Kidney (tissue), 14 donors: ENCODE data around the gene WDR26. TPM values are rescaled to one million over a fixed set of nuclear protein-coding genes. Genes with fewer than 3 reads are reported as not detected.
A peak's percentile ranks its signal among the peaks of the same experiment; 100 is the strongest.
"Not testable (repeated sequence)": the region's sequence is repeated elsewhere in the genome, so short reads cannot be mapped to it uniquely, and the experiment has no call there.

ENCODE experiments used
- DNase-seq, 5 donors: peaks; one replicate each; pipeline ENCODE4 v3.0.0-alpha.2; 2013 to 2020
- FAIRE-seq: peaks from 2 replicates; lab custom pipeline; 2012; peaks lifted over from hg19 to GRCh38; lab: Jason Lieb, UNC
- H3K27ac ChIP-seq, 2 donors: one replicate each; pipeline ENCODE4 v1.7.0; 2013; ENCODE audit warnings: low read depth in 2 of 2, low read length in 2 of 2, inconsistent platforms in 1 of 2
- H3K27me3 ChIP-seq: one replicate; pipeline ENCODE4 v1.7.1; 2013; ENCODE audit warnings: low read length, inconsistent platforms; ENCODE audit not compliant: control insufficient read depth, insufficient read depth
- H3K36me3 ChIP-seq, 3 donors: one replicate each; pipeline versions ENCODE4 v1.7.0 to v1.7.1; 2013; ENCODE audit warnings: low read length in 3 of 3, control low read depth in 1 of 3, inconsistent platforms in 1 of 3; ENCODE audit not compliant: insufficient read depth in 3 of 3, control insufficient read depth in 2 of 3
- H3K4me1 ChIP-seq, 3 donors: one replicate each; pipeline versions ENCODE4 v1.7.0 to v1.7.1; 2013; ENCODE audit warnings: low read length in 3 of 3, inconsistent platforms in 1 of 3, low read depth in 1 of 3; ENCODE audit not compliant: control insufficient read depth in 2 of 3, insufficient read depth in 2 of 3
- H3K4me3 ChIP-seq, 3 donors: one replicate each; pipeline versions ENCODE4 v1.7.0 to v1.8.1; 2013; ENCODE audit warnings: low read length in 3 of 3, control low read depth in 1 of 3, inconsistent platforms in 1 of 3
- H3K9ac ChIP-seq, 3 donors: one replicate each; pipeline versions ENCODE4 v1.7.0 to v1.7.1; 2013; ENCODE audit warnings: low read length in 3 of 3, control low read depth in 1 of 3, inconsistent platforms in 1 of 3
- H3K9me3 ChIP-seq, 3 donors: one replicate each; pipeline versions ENCODE4 v1.7.0 to v1.7.1; 2013; ENCODE audit warnings: low read length in 3 of 3, control low read depth in 1 of 3, inconsistent platforms in 1 of 3; ENCODE audit not compliant: control insufficient read depth in 2 of 3, insufficient read depth in 1 of 3
- intact Hi-C: fragments of 100-400 bp; cut with DNase I; formaldehyde crosslinking; loops from one replicate; pipeline ENCODE4 v1.11.1; 2022
- polyA plus RNA-seq: library from polyadenylated mRNA; stranded (reverse); fragments of 350-450 nt; fragmentation: Illumina TruSeq; extraction: RNeasy Lipid Tissue Mini Kit (QIAGEN cat#74804); gene quantifications from one replicate; pipeline ENCODE4 v1.2.3, GENCODE V29; 2014; ENCODE audit warnings: low read depth, low replicate concordance; ENCODE audit not compliant: insufficient read depth
- total RNA-seq: library from RNA; stranded (reverse); fragmentation: NEBNext Ultra II Directional; extraction: Animal tissue kit (Norgen Biotek cat#: 25700); gene quantifications from one replicate; pipeline ENCODE4 v1.2.1, GENCODE V29; 2021
- TF ChIP-seq, protein P1 (sequence below): IDR thresholded peaks from 3 replicates; pipeline ENCODE4 v1.5.1; 2012; ENCODE audit warnings: mild to moderate bottlenecking, moderate library complexity, borderline replicate concordance; ENCODE audit not compliant: insufficient read depth; ENCODE audit errors: extremely low read depth
- donor health status: control.
- donor health status: control.
- donor health status: control.
- donor health status: control.
- donor health status: control.
- donor health status: DM: yes; HTN: yes; CAD: no.
- donor health status: Normal renal cell carcinoma (clear cell type).

Gene WDR26
- total and polyA plus RNA-seq, 2 donors from 2014 or later, result 23.9 to 77.5 TPM

GRCh38 chr1:224431726-224432125 lies 2.9 kb downstream of the WDR26 start:
- peak overlapping the region in 2 of 3 donors; percentile 77 to 90 for H3K4me3 ChIP-seq
- peaks cover 0 to 5% (median 0%) of the 10 kb centered on the region in 3 donors for H3K36me3 ChIP-seq
- H3K4me1 ChIP-seq, result peaks cover 4 to 22% (median 16%) of the 10 kb centered on the region in 3 donors

DNA sequence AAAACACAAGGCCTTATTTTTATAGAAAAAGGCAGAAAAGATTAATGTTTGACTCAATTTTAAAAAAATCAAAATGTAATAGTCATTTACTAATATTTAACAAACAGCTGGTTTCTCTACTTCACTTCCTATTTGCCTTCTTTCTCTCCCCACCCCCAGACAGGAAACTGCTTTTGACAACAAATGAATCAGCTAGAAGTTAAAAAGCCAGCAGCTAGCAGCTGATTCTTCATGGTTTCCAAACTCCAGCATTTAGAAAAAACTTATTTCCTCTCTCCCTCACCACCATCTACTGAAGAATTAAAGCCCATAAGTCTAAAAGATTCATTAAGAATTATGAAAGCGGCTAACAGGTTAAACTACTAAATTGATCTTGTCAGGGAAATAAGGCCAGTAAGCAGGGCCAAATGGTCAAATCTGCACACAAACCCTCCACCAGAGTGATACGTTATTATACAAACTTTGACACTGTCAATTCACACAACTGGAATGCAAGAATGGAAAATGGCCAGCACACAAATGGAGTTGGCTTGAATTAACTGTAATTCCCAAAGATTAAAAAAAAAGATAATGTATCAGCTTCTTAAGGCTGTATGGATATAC lies 4.0 kb downstream of the WDR26 start:
- TF ChIP-seq, protein P1, sequence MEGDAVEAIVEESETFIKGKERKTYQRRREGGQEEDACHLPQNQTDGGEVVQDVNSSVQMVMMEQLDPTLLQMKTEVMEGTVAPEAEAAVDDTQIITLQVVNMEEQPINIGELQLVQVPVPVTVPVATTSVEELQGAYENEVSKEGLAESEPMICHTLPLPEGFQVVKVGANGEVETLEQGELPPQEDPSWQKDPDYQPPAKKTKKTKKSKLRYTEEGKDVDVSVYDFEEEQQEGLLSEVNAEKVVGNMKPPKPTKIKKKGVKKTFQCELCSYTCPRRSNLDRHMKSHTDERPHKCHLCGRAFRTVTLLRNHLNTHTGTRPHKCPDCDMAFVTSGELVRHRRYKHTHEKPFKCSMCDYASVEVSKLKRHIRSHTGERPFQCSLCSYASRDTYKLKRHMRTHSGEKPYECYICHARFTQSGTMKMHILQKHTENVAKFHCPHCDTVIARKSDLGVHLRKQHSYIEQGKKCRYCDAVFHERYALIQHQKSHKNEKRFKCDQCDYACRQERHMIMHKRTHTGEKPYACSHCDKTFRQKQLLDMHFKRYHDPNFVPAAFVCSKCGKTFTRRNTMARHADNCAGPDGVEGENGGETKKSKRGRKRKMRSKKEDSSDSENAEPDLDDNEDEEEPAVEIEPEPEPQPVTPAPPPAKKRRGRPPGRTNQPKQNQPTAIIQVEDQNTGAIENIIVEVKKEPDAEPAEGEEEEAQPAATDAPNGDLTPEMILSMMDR, result no peak
- no peak for FAIRE-seq
- Histone ChIP-seq H3K9ac (no peak overlapping the region), H3K4me1 (peaks cover 4 to 16% (median 14%) of the 10 kb centered on the region in 3 donors), H3K27me3 (no peaks in the 10 kb centered on the region), H3K36me3 (peaks cover 0 to 6% (median 1%) of the 10 kb centered on the region in 3 donors), H3K9me3 (no peaks in the 10 kb centered on the region), H3K4me3 (peak overlapping the region in 2 of 3 donors; percentile 36 to 37), H3K27ac (peak overlapping the region; percentile 58 to 76)
- DNase-seq, result peak in 2 of 5 donors; percentile 57 to 90
- intact Hi-C loops, result no loop called here

More at GRCh38 chr1:224431726-224432125, 2.9 kb downstream of the WDR26 start:
- no peaks in the 10 kb centered on the region for H3K9me3 ChIP-seq
- intact Hi-C loops, result no loop called here
- DNase-seq (no peak), FAIRE-seq (no peak)
- peak overlapping the region; percentile 1 to 96 for H3K27ac ChIP-seq
- H3K27me3 ChIP-seq, result no peaks in the 10 kb centered on the region
- H3K9ac ChIP-seq, result peak overlapping the region in 1 of 3 donors; percentile 88
- TF ChIP-seq, protein P1, result no peak

- TF ChIP-seq, protein P1, result no peak
- Histone ChIP-seq H3K4me1 (peaks cover 4 to 13% (median 9%) of the 10 kb centered on the region in 3 donors), H3K9ac (no peak overlapping the region), H3K4me3 (no peak overlapping the region), H3K36me3 (peaks cover 2 to 10% (median 3%) of the 10 kb centered on the region in 3 donors), H3K9me3 (no peaks in the 10 kb centered on the region), H3K27ac (peak overlapping the region in 1 of 2 donors; percentile 24), H3K27me3 (no peaks in the 10 kb centered on the region)
- DNase-seq (no peak), FAIRE-seq (no peak)
- intact Hi-C loops, result no loop called here
Measured at GRCh38 chr1:224429616-224430326, 4.8 kb downstream of the WDR26 start.

- intact Hi-C loops, H3K9me3 ChIP-seq, H3K27ac ChIP-seq, H3K4me3 ChIP-seq, H3K27me3 ChIP-seq, H3K9ac ChIP-seq, FAIRE-seq, DNase-seq: not testable (repeated sequence)
- H3K36me3 ChIP-seq, result peaks cover 4 to 21% (median 7%) of the 10 kb centered on the region in 3 donors
- peaks cover 4 to 13% (median 9%) of the 10 kb centered on the region in 3 donors for H3K4me1 ChIP-seq
Measured at GRCh38 chr1:224428713-224429112, 5.9 kb downstream of the WDR26 start.
